GM18502 (cell line): Measurements from ENCODE around the gene TTC34.

Experiments
- ATAC-seq: cut with Tn5 transposase; IDR thresholded peaks from one replicate; pipeline ENCODE4 v1.9.1; 2021; ENCODE audit warnings: mild to moderate bottlenecking; ENCODE audit not compliant: unreplicated experiment, poor library complexity

The TTC34 gene

DNA sequence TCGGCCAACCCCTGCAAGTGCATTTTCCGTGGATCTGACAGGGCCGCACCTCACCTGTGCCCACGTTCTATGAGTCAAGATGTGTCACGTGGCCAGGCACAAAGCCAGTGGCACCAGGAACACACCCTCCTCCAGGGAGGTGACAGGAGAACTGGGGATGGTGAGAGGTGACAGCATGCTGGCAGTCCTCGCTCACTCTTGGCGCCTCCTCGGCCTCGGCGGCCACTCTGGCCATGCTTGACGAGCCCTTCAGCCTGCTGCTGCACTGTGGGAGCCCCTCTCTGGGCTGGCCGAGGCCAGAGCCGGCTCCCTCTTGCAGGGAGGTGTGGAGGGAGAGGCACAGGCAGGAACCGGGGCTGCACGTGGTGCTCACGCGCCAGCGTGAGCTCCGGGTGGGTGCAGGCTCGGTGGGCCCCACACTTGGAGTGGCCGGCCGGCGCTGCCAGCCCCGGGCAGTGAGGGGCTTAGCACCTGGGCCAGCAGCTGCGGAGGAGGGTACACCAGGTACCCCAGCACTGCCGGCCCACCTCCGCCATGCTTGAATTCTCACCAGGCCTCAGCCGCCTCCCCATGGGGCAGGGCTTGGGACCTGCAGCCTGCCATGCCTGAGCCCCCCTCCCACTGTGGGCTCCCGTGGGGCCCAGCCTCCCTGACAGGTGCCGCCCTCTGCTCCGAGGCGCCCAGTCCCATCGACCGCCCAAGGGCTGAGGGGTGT is 11.6 kb upstream of the TTC34 start:
- no peak for ATAC-seq

GRCh38 chr1:2812136-2812535 is 10.6 kb upstream of the TTC34 start:
- no peak for ATAC-seq

DNA sequence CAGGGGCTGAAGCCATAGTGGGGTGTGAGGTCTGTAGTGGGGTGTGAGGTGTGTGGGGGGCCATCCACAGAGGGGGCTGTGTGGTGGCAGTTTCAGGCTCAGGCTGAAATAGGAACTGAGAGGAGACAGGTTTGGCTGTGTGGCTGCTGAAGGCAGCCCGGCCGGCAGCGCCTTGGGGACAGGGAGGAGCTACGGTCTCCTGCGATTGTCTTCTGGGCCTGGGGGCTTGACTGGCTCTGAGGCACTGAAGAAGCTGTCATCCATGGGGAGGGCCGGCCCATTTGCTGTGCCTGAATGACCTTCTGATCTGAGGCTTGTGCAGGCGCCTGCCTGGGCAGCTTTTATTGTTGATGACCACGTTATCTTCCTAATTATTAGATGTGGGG is 10.0 kb upstream of the TTC34 start:
- ATAC-seq = no peak

GRCh38 chr1:2810899-2811532 is 9.5 kb upstream of the TTC34 start:
- ATAC-seq = no peak

DNA sequence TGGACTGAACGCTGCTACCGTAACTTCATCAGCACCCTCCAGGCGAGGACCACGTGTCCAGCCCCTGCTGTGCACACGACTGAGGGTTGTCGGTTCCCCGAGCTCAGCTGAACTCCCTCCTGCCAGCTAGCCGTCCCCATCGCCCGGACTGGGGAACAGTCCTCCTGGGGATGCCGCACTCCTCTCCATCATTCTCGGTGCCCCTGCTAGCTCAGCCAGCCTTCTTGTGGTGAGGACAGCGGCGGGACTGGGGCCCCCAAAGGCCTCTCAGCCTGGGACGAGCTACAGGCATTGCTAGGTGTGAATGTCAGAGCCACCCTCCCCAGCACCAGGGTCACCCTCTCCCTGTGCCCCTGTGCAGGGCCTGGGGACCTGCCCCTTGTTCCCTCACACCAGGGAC is 8.8 kb upstream of the TTC34 start:
- ATAC-seq = no peak

- no peak for ATAC-seq
Measured at GRCh38 chr1:2809656-2810055, 8.2 kb upstream of the TTC34 start.

DNA sequence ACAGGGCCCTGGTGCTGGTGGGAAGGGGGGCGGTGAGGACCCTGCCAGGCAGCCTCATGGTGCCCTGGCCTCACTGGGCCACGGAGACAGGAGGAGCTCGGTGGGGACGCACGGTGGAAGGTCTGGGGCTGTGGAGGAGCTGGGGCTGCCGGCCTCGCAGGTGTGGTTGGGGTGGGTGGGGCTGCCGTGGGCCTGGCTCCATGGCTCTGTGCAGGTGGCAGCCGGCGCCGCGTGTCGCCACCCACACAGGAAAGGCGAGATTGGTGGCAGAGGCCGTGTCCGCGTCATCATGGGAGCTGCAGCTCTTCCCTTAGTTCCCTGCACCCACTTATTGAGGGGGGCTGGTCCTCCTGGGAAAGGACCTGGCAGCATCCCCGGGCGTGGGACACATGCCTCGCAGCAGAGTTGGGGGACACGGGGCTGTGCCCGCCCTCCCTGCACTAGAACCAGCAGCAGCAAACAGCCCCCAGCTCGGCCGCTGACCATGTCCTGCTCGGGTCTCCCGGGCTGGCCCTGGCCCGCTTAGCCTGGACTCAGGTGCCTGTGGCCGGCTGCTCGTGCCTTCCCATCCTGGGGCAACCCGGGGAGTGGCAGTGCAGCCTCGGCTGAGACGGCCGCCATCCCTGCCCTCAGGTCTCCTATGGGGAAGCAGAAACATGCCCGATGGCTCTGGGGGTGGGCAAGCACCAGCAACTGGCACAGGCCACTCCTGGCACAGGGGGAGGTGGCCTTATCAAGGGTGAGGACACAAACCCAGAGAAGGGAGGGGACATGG is 7.5 kb upstream of the TTC34 start:
- no peak for ATAC-seq

GRCh38 chr1:2808386-2808705 is 6.9 kb upstream of the TTC34 start:
- ATAC-seq = no peak

DNA sequence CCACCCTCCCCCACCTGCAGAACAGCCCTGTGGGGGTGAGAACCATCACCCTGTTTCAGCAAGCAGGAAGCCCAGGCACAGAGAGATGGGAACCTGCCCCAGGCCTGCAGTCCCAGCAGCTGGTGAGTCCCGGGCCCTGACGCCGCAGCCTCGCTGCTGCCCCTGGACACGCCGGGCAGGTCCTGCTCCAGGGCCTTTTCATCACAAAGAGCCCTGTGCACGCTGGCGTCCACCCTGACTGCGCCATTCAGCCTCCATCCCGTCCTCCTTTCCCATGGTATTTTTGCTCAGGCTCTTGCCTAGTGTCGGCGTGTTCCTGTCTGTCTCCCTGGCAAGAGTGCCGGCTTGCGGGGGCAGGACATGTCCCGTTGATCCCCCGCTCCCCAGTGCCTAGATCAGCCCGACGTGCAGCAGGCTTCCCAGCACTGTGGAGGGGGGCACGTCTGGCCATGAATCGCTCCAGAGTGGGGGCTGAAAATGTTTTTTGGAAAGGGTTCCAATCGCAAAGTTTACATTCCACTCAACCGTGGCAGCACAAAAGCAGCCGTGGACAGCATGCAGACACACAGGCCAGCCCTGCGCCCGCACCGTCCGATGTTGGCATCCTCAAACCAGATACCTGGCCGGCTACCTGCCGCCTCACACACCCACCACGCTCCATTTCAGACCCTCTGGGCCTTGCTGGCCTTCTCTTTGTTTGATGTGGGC is 6.3 kb upstream of the TTC34 start:
- ATAC-seq = no peak

DNA sequence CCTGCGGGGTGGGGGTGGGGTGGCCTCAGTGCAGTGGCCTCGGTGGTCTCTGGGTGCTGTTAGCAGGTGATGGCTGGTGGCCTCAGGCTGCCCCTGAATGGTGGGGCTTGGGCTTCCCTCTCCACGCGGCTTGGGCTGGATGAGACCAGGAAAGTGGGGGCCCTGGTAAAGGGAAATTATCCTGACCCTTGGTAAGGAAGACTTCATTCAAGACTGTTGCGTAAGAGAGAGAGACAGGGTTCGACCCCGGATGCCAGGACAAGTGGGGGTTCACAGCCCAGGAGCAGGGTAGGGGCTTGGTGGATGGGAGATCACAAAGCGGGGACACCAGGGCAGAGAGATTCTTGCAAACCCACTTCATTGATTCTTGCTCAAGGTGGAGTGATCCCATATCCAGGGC is 5.5 kb upstream of the TTC34 start:
- ATAC-seq = no peak

GRCh38 chr1:2806591-2806990 is 5.1 kb upstream of the TTC34 start:
- ATAC-seq = no peak

DNA sequence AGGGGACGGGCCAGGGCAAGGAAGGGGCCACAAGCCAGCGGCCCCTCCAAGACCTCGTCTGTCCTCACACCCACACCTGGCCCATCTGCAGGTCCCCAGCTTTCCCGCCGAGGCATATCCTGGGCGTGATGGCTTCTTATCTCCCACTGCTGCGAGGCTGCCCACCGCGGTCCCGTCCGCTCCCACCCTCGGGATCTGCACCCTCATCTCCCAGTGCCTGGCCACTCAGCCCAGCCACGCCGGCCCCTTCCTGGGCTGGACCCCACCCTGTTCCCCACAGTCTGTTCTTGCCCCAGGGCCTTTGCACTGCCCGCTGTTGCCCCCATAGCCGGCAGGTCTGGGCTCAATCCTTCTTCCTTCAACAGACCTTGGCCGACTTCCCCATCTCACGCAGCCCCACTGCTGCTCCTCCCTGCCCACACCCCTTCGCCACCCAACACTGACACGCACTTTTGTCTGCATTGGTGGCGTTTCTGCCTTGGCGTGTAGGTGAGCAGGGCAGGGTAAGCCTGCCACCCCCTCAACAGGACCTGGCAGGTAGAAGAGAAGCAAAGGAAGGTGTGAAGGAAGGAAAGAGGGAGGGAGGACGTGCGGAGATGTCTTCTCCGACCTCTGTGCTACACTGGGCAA is 4.4 kb upstream of the TTC34 start:
- ATAC-seq = no peak

DNA sequence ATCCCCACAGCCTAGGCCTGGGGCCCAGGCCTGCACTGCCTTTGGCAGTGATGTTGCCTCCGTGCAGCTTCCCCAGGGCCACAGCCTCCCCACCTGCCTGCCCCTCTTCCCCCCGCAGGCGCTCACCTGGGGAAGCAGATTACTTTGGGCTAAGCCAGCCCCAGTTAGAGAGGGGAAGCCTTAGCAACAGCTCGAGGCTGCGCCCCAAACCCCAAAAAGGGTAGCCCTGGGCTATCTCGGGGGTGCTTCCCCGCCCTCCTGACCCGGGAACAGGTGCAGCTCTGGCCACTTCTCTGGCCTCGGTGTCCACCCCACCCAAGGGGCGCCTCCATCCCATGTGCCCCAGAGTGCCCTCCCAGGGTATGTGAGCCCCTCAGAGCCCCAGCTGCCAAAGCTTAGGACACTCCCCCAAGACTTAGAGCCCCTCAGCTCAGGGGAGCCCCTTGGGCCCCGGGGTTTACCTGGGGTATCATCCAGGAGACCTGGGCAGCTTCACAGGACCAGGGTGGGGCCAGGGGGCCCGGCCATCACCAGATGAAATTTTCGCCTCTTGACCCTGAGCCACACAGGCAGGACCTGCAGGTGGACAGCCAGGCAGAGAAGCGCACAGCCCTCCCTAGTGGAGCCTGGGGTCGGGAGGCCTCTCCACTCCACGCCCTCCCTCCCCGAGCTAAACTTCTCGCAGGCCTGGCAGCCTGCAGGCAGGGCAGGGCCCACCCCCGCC is 3.3 kb upstream of the TTC34 start:
- no peak for ATAC-seq

DNA sequence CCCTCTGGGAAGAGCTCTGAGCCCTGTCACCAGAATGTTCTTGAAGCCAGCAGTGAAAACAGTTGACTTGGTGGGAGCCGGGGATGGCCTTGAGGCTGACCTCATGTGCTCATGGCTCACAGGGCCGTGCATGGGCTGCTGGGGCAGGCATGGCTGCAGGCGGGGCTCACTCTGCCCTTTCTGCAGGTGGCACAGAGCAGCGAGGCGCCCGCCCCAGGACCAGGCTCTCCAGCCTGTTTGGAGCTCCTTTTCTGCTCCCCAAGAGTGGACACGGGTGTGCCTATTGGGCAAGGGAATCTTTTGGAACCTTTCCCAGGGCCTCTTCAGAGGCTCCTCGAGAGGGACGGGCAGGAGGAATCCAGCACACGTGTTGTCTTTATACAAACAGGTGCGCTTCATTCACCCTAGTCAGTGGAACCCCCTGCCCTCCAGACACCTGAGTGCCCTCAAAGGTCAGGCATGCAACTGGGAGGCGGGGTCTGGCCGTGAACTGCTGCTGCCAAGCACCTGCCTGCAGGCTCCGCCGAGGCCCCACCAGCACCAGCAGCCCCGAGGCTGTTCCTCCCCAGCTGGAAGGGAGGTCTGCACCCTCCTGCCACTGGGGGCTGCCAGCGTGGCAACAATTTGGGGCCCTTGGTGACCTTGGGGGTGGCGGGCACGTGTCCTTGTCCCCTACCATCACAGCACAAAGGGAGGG is 2.6 kb upstream of the TTC34 start:
- ATAC-seq = no peak

DNA sequence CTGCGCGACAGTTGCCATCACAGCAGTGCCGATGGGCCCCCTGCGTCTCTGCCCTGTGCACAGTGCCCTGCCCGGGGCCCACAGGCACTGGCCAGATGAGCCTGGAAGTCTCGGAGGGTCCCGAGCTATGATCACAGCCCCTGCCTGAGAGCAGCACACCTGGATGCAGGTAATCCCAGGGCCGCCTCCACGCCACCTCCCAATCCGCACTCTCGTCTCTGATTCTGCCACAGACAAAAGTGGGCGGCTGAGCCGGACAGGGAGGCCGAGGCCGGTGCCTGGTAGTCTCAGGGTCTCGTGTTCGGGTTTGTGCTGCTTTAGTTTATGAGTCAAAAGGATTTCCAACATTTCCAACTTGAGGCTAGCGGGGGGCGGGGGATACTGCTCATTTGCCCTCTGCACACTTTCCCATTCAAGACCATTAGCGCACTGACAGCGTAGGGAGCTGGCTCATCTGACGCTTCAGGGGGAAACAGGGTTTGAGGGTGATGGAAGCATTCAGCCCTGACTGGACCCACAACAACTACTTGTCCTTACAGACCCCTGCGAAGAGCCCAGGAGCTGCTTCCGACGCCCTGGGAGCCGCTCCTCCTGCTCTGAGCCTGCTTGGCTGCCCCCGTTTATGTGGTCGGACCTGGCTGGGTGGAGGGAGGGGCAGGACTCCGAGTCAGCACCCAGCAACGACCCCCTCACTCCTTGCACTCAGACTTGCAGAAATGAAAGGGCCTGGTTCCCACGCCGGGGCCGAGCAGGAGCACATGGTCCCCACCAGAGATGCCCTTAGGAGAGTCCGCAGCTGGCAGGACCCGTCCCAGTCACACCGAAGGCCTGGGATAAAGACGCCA is 1.8 kb upstream of the TTC34 start:
- ATAC-seq = no peak

DNA sequence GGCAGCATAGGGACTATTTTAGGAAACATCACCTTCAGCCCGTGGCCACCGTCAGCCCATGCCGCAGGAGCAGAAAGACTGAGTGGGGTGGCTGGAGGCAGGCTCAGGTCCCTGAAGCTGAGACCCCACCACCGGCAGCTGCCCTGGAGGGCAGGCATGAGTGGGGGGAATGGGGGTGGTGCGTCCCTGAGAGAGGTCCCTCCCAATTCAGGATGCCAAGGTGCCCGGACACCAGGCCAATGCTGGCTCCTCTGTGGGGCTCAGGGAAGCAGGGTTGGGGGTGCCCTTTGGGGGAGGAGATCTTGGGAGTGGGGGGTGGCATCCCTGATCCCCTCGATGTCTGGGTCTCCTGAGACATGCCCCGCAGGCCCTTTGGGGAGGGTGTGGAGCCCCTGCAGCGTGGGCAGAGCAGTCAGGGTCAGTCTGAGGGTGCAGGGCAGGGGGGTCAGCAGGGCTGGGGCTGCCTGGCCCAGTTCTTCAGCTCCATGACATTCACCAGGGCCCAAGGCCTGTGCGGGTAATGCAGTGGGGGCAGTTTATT is 998 bp upstream of the TTC34 start:
- ATAC-seq = no peak

DNA sequence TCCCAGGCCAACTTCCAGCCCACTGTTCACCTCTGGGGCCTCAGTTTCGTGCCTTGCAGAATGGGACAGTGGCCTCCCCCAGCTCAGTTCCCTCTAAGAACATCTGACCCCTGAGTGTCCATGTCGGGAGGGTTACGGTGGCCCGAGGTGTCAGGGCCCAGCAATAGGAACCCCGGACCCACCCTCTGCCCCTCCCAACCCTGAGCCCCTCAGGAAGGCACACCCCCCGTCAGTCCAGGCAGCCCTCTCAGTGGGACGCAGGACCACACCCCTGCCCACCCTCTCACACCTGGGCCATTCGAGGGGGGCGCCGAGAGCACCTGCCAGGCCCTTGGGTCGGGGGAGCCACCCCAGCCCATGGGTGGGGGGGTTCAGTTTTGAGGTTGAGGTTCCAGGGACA is 447 bp downstream of the TTC34 start:
- ATAC-seq = no peak

- ATAC-seq = no peak
Measured at GRCh38 chr1:2800664-2801045, 838 bp downstream of the TTC34 start.
